NCI-H2171 (cell line): ENCODE results near the gene HEPHL1.
"Not testable (repeated sequence)": the region's sequence is repeated elsewhere in the genome, so short reads cannot be mapped to it uniquely, and the experiment has no call there.

Experiments used
- DNase-seq: peaks from one replicate; lab custom pipeline; 2025; lab: John Stamatoyannopoulos, UW

Gene HEPHL1

GRCh38 chr11:94150056-94150455, 128.9 kb downstream of the HEPHL1 start:
- DNase-seq = no peak

GRCh38 chr11:94150704-94151685, 129.8 kb downstream of the HEPHL1 start:
- no peak for DNase-seq

GRCh38 chr11:94151903-94152677, 130.9 kb downstream of the HEPHL1 start:
- DNase-seq = no peak

GRCh38 chr11:94152678-94153065, 131.5 kb downstream of the HEPHL1 start:
- no peak for DNase-seq

GRCh38 chr11:94153320-94153719, 132.2 kb downstream of the HEPHL1 start:
- no peak for DNase-seq

GRCh38 chr11:94154095-94154856, 133.1 kb downstream of the HEPHL1 start:
- DNase-seq = no peak

- DNase-seq = not testable (repeated sequence)
Observed at GRCh38 chr11:94157339-94157738, 136.2 kb downstream of the HEPHL1 start.
